ENCODE results near the gene USP17L18.
A peak's percentile ranks its signal among the peaks of the same experiment; 100 is the strongest.
"Not testable (repeated sequence)": the region's sequence is repeated elsewhere in the genome, so short reads cannot be mapped to it uniquely, and the experiment has no call there.

USP17L18 gene

GRCh38 chr4:9247953-9248680, at the start of gene USP17L18:
Gene USP17L18, plus strand, starts transcription at chr4:9248630. Its CDS starts 0 bp downstream, at chr4:9248630.
- DNase-seq = peak; percentile 1

GRCh38 chr4:9210357-9210756, 38.1 kb upstream of the USP17L18 start, which contains the start of gene USP17L10:
Gene USP17L10, plus strand, starts transcription at chr4:9210657. Its CDS starts 0 bp downstream, at chr4:9210657.
- not testable (repeated sequence) for DNase-seq

GRCh38 chr4:9214701-9215100, 33.7 kb upstream of the USP17L18 start:
- not testable (repeated sequence) for DNase-seq

- not testable (repeated sequence) for DNase-seq
These were observed 33.3 kb upstream of the USP17L18 start, which contains the start of gene USP17L11 for GRCh38 chr4:9215105-9215504. Gene USP17L11, plus strand, starts transcription at chr4:9215405. Its CDS starts 0 bp downstream, at chr4:9215405.

- not testable (repeated sequence) for DNase-seq
These were observed 28.6 kb upstream of the USP17L18 start, which contains the start of gene USP17L12 for GRCh38 chr4:9219852-9220251. Gene USP17L12, plus strand, starts transcription at chr4:9220152. Its CDS starts 0 bp downstream, at chr4:9220152.

GRCh38 chr4:9224596-9224995, 23.8 kb upstream of the USP17L18 start, which contains the start of gene USP17L13:
Gene USP17L13, plus strand, starts transcription at chr4:9224896. Its CDS starts 0 bp downstream, at chr4:9224896.
- DNase-seq = not testable (repeated sequence)

GRCh38 chr4:9230249-9230648, 18.2 kb upstream of the USP17L18 start:
- DNase-seq = peak; percentile 1

GRCh38 chr4:9234085-9234484, 14.3 kb upstream of the USP17L18 start, which contains the start of gene USP17L15:
Gene USP17L15, plus strand, starts transcription at chr4:9234385. Its CDS starts 0 bp downstream, at chr4:9234385.
- not testable (repeated sequence) for DNase-seq

- DNase-seq = not testable (repeated sequence)
These were observed 10.0 kb upstream of the USP17L18 start for GRCh38 chr4:9238461-9238860.

GRCh38 chr4:9243579-9243978, 4.9 kb upstream of the USP17L18 start, which contains the start of gene USP17L17:
Gene USP17L17, plus strand, starts transcription at chr4:9243879. Its CDS starts 0 bp downstream, at chr4:9243879.
- not testable (repeated sequence) for DNase-seq

GRCh38 chr4:9253078-9253477, 4.6 kb downstream of the USP17L18 start, which contains the start of gene USP17L19:
Gene USP17L19, plus strand, starts transcription at chr4:9253378. Its CDS starts 0 bp downstream, at chr4:9253378.
- not testable (repeated sequence) for DNase-seq

- DNase-seq = not testable (repeated sequence)
These were observed 9.4 kb downstream of the USP17L18 start, which contains the start of gene USP17L20 for GRCh38 chr4:9257824-9258223. Gene USP17L20, plus strand, starts transcription at chr4:9258124. Its CDS starts 0 bp downstream, at chr4:9258124.

GRCh38 chr4:9262572-9262971, 14.1 kb downstream of the USP17L18 start, which contains the start of gene USP17L21:
Gene USP17L21, plus strand, starts transcription at chr4:9262872. Its CDS starts 0 bp downstream, at chr4:9262872.
- DNase-seq = not testable (repeated sequence)

GRCh38 chr4:9267319-9267718, 18.9 kb downstream of the USP17L18 start, which contains the start of gene USP17L22:
Gene USP17L22, plus strand, starts transcription at chr4:9267619. Its CDS starts 0 bp downstream, at chr4:9267619.
- not testable (repeated sequence) for DNase-seq

- DNase-seq = peak; percentile 3
These were observed 23.3 kb downstream of the USP17L18 start for GRCh38 chr4:9271719-9272118.
